GM19455 (cell line): ENCODE measurements around the gene IGFBP6.

Source experiments
- ATAC-seq: cut with Tn5 transposase; IDR thresholded peaks from one replicate; pipeline ENCODE4 v1.9.1; 2021; ENCODE audit not compliant: unreplicated experiment

Gene IGFBP6

GRCh38 chr12:53069621-53070410 is 27.7 kb upstream of the IGFBP6 start:
- ATAC-seq, result no peak

- ATAC-seq, result no peak
Measured at GRCh38 chr12:53070877-53071492, 26.5 kb upstream of the IGFBP6 start.

- ATAC-seq, result no peak
Measured at GRCh38 chr12:53071591-53072551, 25.6 kb upstream of the IGFBP6 start.

GRCh38 chr12:53073881-53074280 is 23.6 kb upstream of the IGFBP6 start:
- ATAC-seq, result no peak

GRCh38 chr12:53074283-53074998 is 23.0 kb upstream of the IGFBP6 start:
- no peak for ATAC-seq

- no peak for ATAC-seq
Measured at GRCh38 chr12:53074999-53075370, 22.5 kb upstream of the IGFBP6 start.

- no peak for ATAC-seq
Measured at GRCh38 chr12:53076461-53076860, 21.0 kb upstream of the IGFBP6 start.

GRCh38 chr12:53077030-53077429 is 20.4 kb upstream of the IGFBP6 start:
- no peak for ATAC-seq

- peak; percentile 32 for ATAC-seq
Measured at GRCh38 chr12:53078425-53079225, 18.8 kb upstream of the IGFBP6 start.

- ATAC-seq, result peak; percentile 98
Measured at GRCh38 chr12:53079226-53080117, 18.0 kb upstream of the IGFBP6 start, which contains the start of gene SPRYD3. TSS of gene SPRYD3 (minus strand) at chr12:53079390. CDS start at chr12:53079333, 57 bp downstream.

GRCh38 chr12:53082637-53083175 is 14.8 kb upstream of the IGFBP6 start:
- no peak for ATAC-seq

- no peak for ATAC-seq
Measured at GRCh38 chr12:53086361-53086760, 11.1 kb upstream of the IGFBP6 start.

- ATAC-seq, result no peak
Measured at GRCh38 chr12:53090105-53090504, 7.4 kb upstream of the IGFBP6 start.

- ATAC-seq, result no peak
Measured at GRCh38 chr12:53090554-53090953, 6.9 kb upstream of the IGFBP6 start.

GRCh38 chr12:53091756-53092155 is 5.7 kb upstream of the IGFBP6 start:
- ATAC-seq, result no peak

- no peak for ATAC-seq
Measured at GRCh38 chr12:53093777-53094393, 3.6 kb upstream of the IGFBP6 start.

GRCh38 chr12:53094394-53094787 is 3.1 kb upstream of the IGFBP6 start:
- ATAC-seq, result no peak
